Islet of Langerhans (tissue), 1 donor: Measurements from ENCODE around the gene LBHD2.

Experiments
- FAIRE-seq: peaks from one replicate; lab custom pipeline; 2011; peaks lifted over from hg19 to GRCh38; lab: Jason Lieb, UNC

Gene LBHD2

GRCh38 chr14:103121121-103121845 is 37.3 kb downstream of the LBHD2 start:
- no peak for FAIRE-seq

DNA sequence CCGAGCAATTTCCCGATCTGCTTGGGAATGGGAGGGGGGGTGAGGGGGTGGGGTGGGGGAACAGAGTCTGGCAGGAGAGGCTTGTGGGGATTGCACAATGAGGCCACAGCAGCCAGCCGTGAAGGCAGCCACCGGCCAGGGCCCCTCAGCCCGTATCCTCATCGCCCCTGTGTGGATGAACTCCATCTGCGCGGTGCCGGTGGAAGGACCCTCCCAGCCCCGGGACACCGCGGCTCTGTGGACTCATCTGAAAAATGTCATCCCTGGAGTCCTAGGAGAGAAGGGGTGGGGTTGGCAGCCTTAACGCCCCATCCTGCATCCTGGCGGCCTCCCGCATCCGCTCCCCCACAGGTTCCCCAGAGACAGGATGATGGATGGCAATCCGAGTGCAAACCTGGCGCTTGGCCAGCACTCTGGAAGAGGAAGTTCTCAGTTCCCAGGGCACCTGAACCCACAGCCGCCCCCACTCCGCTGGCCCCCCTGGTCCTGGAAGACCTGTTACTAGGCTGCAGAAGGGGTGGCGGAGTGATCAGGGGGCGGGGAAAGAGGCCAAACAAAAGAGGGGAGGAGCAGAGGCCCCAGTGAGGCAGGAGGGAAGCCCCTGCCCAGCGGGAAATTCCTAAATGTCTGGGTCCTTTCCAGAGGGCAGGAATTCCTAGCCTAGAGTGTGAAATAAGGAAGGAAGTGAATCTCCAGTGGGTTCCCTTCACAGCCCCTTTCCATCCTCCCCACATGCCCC is 38.0 kb downstream of the LBHD2 start:
- no peak for FAIRE-seq

GRCh38 chr14:103122585-103122946 is 38.6 kb downstream of the LBHD2 start:
- FAIRE-seq = no peak

- FAIRE-seq = no peak
Measured at GRCh38 chr14:103122947-103123633, 39.1 kb downstream of the LBHD2 start, which contains the start of gene TNFAIP2. TSS of gene TNFAIP2 (plus strand) at chr14:103123461. CDS start at chr14:103126458, 2,997 bp downstream.

DNA sequence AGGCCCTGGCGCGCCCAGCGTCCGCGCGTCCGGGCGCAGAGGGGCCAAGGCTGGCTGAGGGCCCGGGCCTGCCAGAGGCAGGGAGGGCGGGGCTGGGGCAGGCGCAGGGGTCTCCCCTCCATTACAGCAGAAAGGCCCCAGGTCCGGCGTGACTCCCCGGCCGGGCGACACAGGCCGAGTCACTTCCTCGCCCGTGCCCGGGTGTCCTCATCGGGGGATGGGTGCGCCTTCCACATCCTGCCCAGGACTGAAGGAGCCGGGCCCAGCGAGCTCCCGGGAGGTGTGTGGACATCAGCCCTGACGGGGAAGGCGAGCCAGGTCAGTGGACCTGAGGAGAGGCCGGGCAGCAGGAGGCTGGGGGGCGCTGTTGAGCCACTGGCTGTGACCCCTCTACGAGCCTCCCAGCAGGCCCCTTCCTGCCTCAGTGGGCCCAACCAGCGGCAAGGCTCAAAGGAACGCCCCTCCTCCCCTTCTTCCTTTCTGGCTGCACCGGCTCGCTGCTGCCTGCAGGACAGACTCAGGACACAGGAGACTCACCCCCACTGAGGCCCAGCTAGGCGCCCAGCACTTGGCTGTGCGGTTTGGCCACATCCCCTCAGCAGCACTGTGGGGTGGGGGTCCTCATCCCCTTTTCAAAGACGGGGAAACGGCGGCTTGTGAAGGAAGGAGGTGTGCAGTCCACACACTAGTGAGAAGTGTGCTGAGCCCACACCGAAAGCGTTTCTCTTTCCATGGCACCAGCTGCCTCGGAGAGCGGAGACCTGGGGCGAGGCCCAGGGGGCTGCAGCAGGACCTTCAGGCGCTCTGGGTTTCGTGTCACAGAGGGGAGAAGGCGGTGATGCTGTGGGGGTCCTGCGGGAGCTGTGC is 39.9 kb downstream of the LBHD2 start:
- no peak for FAIRE-seq

DNA sequence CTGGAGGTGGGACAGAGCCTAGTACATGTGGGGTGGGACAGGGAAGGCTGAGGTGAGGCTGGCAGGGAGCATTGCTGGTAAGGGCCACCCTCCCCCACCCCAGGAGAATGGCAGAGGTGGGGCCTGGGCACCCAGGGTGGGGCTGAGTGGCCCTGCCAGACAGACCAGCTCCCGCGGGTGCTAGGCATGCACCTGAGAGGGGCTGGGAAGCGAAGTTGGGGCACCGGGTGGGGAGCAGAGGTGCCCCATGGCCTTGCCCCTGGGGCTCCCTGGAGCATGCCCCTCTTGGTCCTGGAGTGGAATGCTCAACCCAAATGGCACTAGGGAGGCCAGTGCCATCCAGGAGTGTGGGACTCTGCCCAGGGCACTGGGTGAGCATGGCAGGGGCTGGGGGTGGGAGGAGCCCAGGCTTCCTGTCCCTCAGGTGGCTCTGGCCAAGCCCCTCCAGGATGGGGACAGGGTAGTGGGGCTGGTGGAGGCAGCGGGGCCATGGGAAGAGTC is 40.5 kb downstream of the LBHD2 start:
- no peak for FAIRE-seq

GRCh38 chr14:103125098-103126070 is 41.4 kb downstream of the LBHD2 start:
- no peak for FAIRE-seq

DNA sequence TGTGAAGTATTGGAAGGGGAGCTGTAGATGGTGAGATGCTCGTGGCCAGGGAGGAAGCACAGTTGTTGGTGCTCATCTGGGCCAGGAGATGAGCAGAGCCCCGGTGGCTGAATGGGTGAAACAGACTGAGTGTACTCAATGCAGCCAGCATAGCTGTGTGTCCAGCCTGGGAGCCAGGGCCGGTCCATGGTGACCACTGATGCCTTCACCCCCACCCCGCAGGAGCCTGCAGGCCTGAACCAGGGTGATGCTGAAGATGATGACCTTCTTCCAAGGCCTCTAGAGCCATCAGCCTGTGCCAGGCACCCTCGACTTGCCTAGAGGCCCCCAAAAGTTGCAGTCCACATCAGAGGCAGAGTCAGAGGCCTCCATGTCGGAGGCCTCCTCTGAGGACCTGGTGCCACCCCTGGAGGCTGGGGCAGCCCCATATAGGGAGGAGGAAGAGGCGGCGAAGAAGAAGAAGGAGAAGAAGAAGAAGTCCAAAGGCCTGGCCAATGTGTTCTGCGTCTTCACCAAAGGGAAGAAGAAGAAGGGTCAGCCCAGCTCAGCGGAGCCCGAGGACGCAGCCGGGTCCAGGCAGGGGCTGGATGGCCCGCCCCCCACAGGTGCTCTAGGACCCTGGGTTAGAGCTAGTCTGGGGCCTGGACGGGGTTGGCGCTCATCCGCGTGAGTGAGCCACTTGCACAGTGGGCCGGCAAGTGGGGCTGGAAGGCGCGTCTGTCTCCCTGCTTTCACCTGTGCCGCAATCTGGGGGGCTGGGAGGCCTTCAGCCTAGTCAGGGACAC is 42.3 kb downstream of the LBHD2 start:
- FAIRE-seq = no peak

DNA sequence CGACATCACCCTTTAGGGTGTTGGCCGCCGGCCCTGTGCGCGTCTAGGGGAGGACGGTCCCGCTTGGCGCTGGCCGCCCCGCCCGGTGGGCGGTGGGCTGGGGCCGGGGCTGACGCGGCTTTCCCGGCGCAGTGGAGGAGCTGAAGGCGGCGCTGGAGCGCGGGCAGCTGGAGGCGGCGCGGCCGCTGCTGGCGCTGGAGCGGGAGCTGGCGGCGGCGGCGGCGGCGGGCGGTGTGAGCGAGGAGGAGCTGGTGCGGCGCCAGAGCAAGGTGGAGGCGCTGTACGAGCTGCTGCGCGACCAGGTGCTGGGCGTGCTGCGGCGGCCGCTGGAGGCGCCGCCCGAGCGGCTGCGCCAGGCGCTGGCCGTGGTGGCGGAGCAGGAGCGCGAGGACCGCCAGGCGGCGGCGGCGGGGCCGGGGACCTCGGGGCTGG is 42.9 kb downstream of the LBHD2 start:
- FAIRE-seq = no peak

DNA sequence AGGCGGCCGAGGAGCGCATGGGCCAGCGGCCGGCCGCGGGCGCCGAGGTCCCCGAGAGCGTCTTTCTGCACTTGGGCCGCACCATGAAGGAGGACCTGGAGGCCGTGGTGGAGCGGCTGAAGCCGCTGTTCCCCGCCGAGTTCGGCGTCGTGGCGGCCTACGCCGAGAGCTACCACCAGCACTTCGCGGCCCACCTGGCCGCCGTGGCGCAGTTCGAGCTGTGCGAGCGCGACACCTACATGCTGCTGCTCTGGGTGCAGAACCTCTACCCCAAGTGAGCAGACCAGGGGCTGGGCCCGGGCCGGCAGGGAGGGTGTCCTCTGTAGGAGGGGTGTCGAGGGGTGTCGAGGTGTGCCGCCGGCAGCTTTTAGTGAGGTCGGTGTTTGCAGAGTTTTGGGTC is 43.3 kb downstream of the LBHD2 start:
- no peak for FAIRE-seq

DNA sequence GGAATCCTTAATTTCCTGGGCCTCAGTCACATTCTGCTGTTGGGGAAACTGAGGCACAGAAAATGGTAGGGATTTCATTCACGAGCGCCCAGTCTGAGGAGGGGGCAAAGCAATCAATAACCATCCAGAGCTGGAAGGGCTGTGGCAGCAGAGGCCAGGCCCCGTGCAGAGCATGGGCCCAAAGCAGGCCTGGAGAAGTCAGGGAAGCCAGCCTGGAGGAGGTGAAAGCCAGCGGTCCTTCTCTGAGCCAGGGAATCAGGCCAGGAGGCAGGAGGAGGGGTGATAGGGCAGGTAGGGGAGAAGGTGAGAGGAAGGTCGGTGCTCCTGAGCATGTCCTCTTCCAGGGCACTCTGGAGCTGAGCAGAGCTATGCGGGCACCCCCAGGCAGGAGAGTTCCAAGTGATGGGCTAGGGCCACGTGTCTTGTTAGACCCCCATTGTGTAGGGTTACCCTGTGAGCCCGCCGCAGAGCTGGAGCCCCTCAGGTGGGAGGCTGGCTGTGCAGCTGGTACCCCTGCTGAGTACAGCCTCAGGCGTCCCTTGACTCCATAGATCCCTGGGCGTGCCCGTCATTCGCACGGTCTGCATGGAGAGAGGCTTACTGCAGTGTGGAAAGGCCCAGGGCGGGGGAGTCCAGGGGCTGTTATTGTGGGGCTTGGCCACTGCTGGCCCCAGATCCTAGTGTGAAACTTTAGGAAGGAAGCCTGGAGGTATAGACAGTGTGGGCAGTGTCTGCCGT is 44.0 kb downstream of the LBHD2 start:
- FAIRE-seq = no peak

GRCh38 chr14:103128631-103129300 is 44.8 kb downstream of the LBHD2 start:
- no peak for FAIRE-seq

DNA sequence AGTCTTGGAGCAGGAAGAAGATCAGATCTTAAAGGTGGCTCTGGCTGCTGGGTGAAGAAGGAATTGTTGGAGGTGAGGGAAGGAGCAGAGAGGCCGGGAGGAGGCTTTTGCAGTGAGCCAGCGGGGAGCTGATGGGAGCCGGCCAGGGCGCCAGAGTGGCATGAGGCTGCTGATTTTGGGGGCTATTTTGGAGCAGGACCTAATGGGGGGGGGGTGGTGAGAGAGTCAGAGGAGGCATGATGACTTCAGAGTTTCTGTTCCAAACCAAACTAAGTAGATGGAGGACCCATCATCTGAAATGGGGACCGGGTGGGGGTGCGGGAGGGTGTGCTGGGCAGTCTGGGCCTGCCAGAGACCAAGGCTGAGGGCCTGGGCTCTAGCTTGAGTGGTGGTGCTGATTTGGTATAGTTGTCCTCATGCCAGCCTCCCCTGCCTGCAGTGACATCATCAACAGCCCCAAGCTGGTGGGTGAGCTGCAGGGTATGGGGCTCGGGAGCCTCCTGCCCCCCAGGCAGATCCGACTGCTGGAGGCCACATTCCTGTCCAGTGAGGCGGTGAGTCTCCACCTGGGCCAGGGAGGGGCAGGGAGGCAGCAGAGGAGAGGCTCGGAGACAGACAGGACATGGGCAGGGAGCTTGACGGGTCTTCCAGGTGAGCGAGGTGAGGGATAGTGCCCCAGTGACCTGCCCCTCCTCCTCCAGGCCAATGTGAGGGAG is 45.4 kb downstream of the LBHD2 start:
- FAIRE-seq = no peak

GRCh38 chr14:103130017-103130764 is 46.2 kb downstream of the LBHD2 start:
- no peak for FAIRE-seq

DNA sequence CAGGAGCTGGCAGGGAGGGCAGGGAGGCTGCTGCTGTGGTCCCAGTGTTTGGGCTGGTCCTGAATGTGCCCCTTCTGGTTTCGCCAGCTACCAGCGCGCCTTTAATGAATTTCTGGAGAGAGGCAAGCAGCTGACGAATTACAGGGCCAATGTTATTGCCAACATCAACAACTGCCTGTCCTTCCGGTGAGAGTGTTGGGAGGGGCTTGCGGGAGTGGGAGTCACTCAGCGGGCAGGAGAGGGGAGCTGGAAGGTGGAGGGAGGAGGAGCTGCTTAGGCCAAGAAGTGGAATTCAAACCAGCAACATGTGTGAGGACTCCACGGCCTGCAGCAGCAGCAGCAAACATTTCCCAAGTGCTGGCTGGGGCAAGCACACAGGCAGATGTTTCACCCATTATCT is 47.0 kb downstream of the LBHD2 start:
- no peak for FAIRE-seq

DNA sequence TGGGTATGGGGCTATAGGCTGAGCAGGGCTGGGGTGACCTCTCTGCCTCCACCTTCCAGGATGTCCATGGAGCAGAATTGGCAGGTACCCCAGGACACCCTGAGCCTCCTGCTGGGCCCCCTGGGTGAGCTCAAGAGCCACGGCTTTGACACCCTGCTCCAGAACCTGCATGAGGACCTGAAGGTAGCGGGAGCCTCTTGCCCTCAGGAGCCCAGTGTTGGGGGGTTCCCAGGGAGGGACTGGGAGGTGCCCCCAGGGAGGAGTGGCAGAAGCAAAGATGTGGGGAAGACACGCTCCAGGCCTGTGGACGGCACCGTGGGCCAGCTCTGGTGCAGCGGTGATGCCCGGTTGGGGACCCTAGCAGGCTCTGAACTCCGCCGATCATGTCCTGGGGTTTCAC is 47.6 kb downstream of the LBHD2 start:
- FAIRE-seq = no peak
